Measurements from ENCODE around the gene SH3BP1.
"Not testable (repeated sequence)": the region's sequence is repeated elsewhere in the genome, so short reads cannot be mapped to it uniquely, and the experiment has no call there.

Gene SH3BP1

GRCh38 chr22:37639070-37639760 lies at the start of gene SH3BP1:
Gene SH3BP1, plus strand, starts transcription at chr22:37639669. Its CDS starts 119 bp downstream, at chr22:37639788.
- DNase-seq, result no peak

DNA sequence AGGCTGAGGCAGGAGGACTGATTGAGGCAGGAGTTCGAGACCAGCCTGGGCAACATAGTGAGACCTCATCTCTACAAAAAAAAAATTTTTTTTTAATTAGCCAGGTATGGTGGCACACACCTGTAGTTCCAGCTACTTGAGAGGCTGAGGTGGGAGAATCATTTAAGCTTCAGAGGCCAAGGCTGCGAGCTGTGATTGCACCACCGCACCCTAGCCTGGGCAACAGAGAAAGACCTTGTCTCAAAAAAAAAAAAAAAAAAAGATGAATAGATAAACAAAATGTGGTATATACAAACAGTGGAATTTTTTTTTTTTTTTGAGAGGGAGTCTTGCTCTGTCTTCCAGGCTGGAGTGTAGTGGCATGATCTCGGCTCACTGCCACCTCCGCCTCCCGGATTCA lies 48.4 kb upstream of the SH3BP1 start:
- DNase-seq, result not testable (repeated sequence)

DNA sequence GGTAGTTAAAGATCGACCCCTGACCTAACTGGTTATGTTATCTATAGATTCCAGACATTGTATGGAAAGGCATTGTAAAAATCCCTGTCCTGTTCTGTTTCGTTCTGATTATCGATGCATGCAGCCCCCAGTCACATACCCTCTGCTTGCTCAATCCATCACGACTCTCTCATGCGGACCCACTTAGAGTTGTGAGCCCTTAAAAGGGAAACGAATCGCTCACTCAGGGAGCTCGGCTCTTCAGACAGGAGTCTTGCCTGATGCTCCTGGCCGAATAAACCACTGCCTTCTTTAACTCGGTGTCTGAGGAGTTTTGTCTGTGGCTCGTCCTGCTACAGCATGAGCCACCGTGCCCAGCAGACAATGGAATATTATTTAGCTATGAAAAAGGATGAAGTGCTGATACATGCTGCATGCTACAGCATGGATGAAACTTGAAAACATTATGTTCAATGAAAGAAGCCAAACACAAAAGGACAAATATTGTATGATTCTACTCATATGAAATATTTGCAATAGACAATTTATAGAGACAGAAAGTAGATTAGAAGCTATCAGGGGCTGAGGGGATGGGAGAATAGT lies 47.6 kb upstream of the SH3BP1 start:
- DNase-seq, result no peak

GRCh38 chr22:37594237-37594636 lies 45.2 kb upstream of the SH3BP1 start:
- DNase-seq, result no peak

DNA sequence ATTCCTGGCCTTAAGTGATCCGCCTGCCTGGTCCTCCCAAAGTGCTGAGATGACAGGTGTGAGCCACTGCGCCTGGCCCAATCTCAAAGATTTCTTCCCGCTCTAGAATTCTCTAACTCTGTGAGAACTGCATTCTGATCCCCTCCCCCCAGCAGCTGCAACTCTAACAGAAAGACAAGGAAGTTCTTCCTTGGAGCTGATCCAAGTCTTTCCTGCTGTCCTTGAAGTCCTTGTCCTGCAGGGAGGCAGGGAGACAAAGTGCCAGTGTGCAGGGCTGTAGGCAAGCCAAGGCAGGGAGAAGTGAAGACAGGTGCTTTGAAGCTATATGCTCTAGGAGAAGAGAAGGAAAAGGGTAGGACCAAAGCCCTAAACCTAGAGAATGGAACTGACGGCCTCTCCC lies 40.3 kb upstream of the SH3BP1 start:
- DNase-seq, result no peak

DNA sequence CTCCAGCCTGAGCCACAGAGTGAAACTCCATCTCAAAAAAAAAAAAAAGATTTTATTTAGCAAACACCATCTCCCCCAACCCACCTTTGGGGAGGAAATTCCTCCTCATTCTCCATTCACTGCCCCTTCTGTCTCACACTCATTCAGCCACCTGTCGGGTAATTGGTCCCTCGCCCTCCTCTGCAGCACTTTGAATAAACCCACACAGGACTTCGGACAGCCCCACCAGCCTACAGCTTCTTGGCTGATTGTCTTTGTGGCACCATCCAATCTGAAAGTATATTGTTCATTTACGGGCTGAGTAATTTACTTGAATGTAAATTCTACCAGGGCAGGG lies 38.3 kb upstream of the SH3BP1 start:
- DNase-seq, result no peak

GRCh38 chr22:37601540-37602442 lies 37.7 kb upstream of the SH3BP1 start:
- DNase-seq, result peak; percentile 86

DNA sequence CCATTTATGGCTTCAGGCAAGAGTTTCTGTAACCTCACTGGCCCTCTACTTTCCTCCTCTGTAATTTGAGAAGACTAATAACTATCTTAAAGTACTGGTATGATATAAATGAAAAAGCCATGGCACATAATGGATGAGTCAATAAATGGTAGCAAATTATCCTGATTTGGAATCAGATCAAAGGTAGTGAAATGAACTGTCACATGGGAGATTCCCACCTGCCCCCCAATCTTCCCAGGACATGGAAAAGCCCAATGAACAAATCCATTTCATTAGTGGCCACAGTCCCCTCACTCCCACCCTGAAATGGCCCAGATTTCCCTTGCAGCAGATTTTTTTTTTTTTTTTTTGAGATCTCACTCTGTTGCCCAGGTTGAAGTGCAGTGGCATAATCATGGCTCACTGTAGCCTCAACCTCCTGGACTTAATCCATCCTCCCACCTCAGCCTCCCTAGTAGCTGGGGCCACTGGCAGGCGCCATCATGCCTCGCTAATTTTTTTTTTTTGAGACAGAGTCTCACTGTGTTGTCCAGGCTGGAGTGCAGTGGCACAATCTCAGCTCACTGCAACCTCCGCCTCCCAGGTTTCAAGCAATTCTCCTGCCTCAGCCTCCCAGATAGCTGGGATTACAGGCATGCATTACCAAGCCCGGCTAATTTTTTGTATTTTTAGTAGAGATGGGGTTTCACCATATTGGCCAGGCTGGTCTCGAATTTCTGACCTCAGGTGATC lies 36.8 kb upstream of the SH3BP1 start:
- not testable (repeated sequence) for DNase-seq

- DNase-seq, result no peak
Measured at GRCh38 chr22:37604074-37604473, 35.4 kb upstream of the SH3BP1 start.

- peak; percentile 64 for DNase-seq
Measured at GRCh38 chr22:37604875-37605274, 34.6 kb upstream of the SH3BP1 start.

DNA sequence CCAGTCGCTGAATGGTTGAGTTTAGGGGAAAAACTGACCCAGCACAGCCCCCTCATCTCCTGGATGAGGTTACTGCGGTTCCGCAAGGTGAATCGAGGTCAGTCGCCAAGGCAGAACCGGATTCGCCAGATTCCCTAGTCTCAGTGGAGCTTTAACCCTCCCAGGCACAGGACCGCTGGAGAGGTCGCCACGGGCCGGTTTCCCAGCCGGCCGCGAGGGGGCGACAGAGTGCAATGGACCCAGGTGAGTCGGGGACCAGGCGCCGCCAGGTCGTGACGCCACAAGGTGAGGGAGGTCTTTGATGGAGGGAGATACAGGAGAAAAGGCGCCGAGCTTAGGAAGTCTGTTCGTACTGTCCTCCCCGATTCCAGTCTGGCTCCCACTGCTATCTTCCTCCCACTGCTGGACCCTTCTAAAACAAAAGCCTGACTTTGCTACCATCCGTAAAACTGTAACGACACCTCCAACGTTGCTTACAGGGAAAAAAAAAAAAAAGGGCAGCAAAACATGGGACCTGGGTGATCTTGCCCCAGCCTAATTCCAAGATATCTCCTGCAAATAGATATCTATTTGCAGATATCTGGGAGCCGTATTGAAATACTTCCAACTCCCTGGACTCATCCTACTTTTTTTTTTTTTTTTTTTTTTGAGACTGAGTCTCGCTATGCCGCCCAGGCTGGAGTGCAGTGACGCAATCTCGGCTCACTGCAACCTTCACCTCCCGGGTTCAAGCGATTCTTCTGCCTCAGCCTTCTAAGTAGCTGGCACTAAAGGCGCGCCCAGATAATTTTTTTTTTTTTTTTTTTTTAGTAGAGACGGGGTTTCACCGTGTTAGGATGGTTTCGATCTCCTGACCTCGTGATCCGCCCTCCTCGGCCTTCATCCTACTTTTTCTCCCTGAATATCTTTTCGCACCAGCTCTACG lies 32.2 kb upstream of the SH3BP1 start:
- DNase-seq, result peak; percentile 28

DNA sequence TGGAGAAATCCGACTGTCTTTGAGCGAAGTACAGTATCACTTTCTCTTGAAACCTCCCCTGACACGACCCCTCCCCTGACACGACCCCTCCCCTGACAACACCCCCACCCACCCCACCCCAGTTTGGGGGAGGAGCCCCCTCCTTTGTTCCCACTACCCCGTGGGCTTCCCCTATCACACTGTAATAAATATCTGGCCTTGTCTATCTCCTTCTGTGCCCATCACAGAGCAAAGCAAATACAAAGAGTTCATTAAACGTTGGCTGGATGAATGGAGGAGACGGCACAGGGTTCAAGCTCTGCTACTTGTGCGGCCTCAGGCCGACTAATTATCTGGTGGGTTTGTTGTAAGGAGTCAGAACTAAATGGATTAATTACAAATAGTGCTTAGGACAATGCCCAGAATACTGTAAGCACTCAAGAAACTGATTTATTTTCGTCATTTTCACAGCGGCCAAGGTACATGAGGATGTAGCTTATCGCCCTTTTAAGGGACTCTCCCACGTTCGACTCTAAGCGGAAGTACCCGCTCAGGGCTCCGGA lies 31.5 kb upstream of the SH3BP1 start:
- DNase-seq, result no peak

GRCh38 chr22:37608477-37609239 lies 30.8 kb upstream of the SH3BP1 start, which contains the start of gene GGA1:
Gene GGA1, plus strand, starts transcription at chr22:37608834. Its CDS starts 27 bp downstream, at chr22:37608861.
- DNase-seq, result peak; percentile 99

- no peak for DNase-seq
Measured at GRCh38 chr22:37609240-37610152, 30.0 kb upstream of the SH3BP1 start.

GRCh38 chr22:37610153-37610475 lies 29.4 kb upstream of the SH3BP1 start:
- not testable (repeated sequence) for DNase-seq

GRCh38 chr22:37610480-37611129 lies 28.9 kb upstream of the SH3BP1 start:
- peak; percentile 57 for DNase-seq

DNA sequence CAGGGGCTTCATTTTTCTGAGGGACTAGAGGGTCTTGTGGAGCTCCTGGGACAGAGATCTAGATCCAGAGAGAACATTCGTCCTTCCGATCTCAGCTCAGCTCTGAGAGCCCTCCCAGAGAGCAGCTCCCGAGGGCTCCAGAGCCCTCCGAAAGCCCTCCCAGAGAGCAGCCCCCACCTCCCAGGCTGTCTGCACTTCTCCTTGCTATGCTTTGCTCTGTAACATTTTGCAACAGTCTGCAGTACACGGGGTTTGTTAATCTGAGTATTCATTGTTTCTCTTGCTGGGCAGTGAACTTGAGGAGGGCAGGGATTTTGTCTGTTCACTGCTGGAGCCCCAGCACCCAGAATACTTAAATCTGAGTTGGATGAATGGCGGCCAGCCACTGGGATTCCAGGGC lies 28.3 kb upstream of the SH3BP1 start:
- no peak for DNase-seq

DNA sequence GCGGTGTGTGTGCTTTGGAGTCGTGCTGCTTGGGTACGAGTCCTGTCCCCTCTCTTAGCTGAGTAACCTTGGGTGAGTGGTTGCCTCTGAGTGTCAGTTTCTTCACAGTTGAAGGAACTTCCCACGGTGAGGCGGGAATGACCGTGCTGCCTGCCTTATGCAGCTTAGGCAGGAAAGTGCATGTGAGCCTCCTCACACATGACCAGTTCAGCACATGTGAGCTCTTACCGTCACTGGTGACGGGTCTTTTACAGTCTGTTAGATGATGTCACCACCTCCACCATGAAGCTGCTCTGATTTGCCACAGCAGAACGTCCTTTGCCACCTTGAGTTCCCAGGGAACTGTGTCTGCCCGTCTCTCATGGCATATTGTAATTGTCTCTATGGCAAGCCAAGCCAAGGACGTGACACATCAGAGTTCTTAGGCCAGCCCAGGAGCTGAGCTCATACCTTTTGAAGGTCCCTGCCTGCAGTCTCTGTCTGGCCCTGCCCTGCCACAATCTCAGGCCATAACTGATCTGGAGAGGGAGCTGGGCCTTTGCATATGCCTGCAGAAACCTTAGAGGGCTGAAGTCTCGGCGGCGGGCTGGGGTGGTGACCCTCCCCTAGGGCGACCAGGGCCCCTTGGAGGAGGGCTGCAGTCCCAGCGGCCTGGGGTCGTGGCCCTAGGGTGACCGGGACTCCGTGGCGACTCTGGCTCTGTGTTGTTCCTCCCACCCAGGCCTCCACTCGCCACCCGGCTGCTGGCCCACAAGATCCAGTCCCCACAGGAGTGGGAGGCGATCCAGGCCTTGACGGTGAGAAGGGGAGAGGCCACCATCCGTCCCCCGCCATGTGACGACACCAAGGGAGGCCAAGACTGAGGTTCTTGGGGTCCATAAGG lies 23.0 kb upstream of the SH3BP1 start:
- DNase-seq, result no peak

Data from MV-4-11 (cell line).